Naive thymus-derived CD8-positive, alpha-beta T cell (primary cell): ENCODE results near the gene LRRC8C. TPM values are rescaled to one million over a fixed set of nuclear protein-coding genes. Genes with fewer than 3 reads are reported as not detected.
"Not testable (repeated sequence)": the region's sequence is repeated elsewhere in the genome, so short reads cannot be mapped to it uniquely, and the experiment has no call there.

ENCODE experiments used
- ATAC-seq, 2 donors: fragments of 150-1000 bp; cut with Tn5 transposase in 1 of 2; sonication (Bioruptor Pico), chemical (Tn5 transposase) in 1 of 2; 1 replicate in 1 of 2; 2 replicates in 1 of 2; pipeline ENCODE4 v1.10.0; 2021; ENCODE audit warnings: mild to moderate bottlenecking in 2 of 2, moderate library complexity in 2 of 2
- POLR2A ChIA-PET: fragments of 350-600 bp; sonication (Branson Sonifier 250); formaldehyde crosslinking; loops from one replicate; lab custom pipeline; 2021; ENCODE audit warnings: antibody characterized with exemption; lab: Charles Lee
- DNase-seq, 10 donors: peaks; one replicate each; pipeline versions ENCODE4 v3.0.0 to v3.0.0-alpha.2; 2020 to 2022
- H3K27ac Mint-ChIP-seq, 10 donors: one replicate each; pipeline ENCODE4 v1.8.0; 2020 to 2022; ENCODE audit warnings: mild to moderate bottlenecking in 10 of 10, mixed read lengths in 10 of 10, moderate library complexity in 4 of 10, inconsistent platforms in 1 of 10
- H3K27me3 Mint-ChIP-seq, 5 donors: one replicate each; pipeline ENCODE4 v1.8.0; 2021 to 2022; ENCODE audit warnings: mixed read lengths in 5 of 5
- H3K36me3 Mint-ChIP-seq, 3 donors: one replicate each; pipeline ENCODE4 v1.8.0; 2020 to 2022; ENCODE audit warnings: mixed read lengths in 3 of 3, mild to moderate bottlenecking in 2 of 3, inconsistent platforms in 1 of 3
- H3K4me1 Mint-ChIP-seq, 4 donors: one replicate each; pipeline ENCODE4 v1.8.0; 2021 to 2022; ENCODE audit warnings: mixed read lengths in 4 of 4
- H3K4me3 Mint-ChIP-seq, 10 donors: one replicate each; pipeline ENCODE4 v1.8.0; 2020 to 2022; ENCODE audit warnings: mild to moderate bottlenecking in 10 of 10, mixed read lengths in 10 of 10, moderate library complexity in 6 of 10, inconsistent platforms in 1 of 10
- H3K9me3 Mint-ChIP-seq, 9 donors: one replicate each; pipeline ENCODE4 v1.8.0; 2020 to 2022; ENCODE audit warnings: mixed read lengths in 9 of 9, mild to moderate bottlenecking in 3 of 9, inconsistent platforms in 1 of 9, moderate library complexity in 1 of 9
- polyA plus RNA-seq, 3 donors: library from polyadenylated mRNA; unstranded; fragments of 300-500 nt; fragmentation: Illumina TruSeq; gene quantifications; one replicate each; pipeline ENCODE4 v1.2.3, GENCODE V29; 2021
- total RNA-seq, 8 experiments: library from RNA in 2 of 8; stranded (reverse) in 2 of 8; gene quantifications; one replicate each; pipeline ENCODE4 v1.2.3 and lab custom pipeline; 2021 to 2026

The LRRC8C gene
- total and polyA plus RNA-seq, 5 experiments from 2014 or later = 10.0 to 53.3 (median 19.2) TPM

- Mint-ChIP-seq H3K27ac (peak overlapping the region; percentile 35 to 94 (median 78)), H3K4me3 (peak overlapping the region in 9 of 10 donors; percentile 1 to 46 (median 34)), H3K9me3 (no peaks in the 10 kb centered on the region), H3K4me1 (peaks cover 34 to 82% (median 75%) of the 10 kb centered on the region in 4 donors), H3K36me3 (peaks cover 13 to 51% (median 21%) of the 10 kb centered on the region in 3 donors), H3K27me3 (no peaks in the 10 kb centered on the region)
- ATAC-seq (peak in 1 of 2 donors; percentile 9), DNase-seq (no peak)
- POLR2A ChIA-PET = interaction anchor here (0.7 to 1.6 kb wide), 3 partner anchors 34 to 82 kb away, joined by 3 read pairs; no protein-coding TSS in a partner anchor
Measured at GRCh38 chr1:89692601-89693521, 59.9 kb downstream of the LRRC8C start.

DNA sequence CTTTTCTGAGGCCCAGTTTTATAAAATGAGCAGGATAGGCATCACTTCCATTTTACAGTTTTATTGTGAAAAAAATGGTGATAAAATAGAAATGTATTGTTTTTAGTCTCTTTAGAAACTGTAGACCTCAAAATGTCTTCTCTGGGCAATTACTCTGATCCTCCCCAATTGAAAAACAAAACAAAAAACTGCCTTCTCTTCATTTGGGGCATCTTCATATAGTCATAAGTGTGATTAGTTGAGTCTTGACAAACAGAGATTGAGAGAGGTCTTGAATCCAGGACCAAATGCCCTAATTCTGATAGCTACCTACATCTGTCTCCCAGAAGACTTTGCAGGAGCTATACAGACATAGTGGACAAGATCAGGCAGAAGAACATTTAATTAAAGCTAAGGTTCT is 62.9 kb downstream of the LRRC8C start:
- no peak for ATAC-seq
- Mint-ChIP-seq H3K27me3 (no peaks in the 10 kb centered on the region), H3K27ac (peak overlapping the region; percentile 47 to 95 (median 81)), H3K9me3 (peaks cover 0 to 5% (median 0%) of the 10 kb centered on the region in 9 donors), H3K4me1 (peaks cover 39 to 97% (median 83%) of the 10 kb centered on the region in 4 donors), H3K4me3 (peak overlapping the region in 7 of 10 donors; percentile 1 to 72 (median 30)), H3K36me3 (peaks cover 9 to 31% (median 16%) of the 10 kb centered on the region in 3 donors)
- no peak for DNase-seq
- POLR2A ChIA-PET = interaction anchor here (0.8 to 4.4 kb wide), 5 partner anchors 10 to 63 kb away, joined by 3 to 16 read pairs (median 4); partner anchors contain the start of gene LRRC8C

GRCh38 chr1:89697383-89697782 is 64.5 kb downstream of the LRRC8C start:
- no peaks in the 10 kb centered on the region for H3K27me3 Mint-ChIP-seq
- POLR2A ChIA-PET = interaction anchor here (1.2 to 4.4 kb wide), 3 partner anchors 61 to 87 kb away, joined by 4 to 16 read pairs (median 15); partner anchors contain the start of gene LRRC8C
- DNase-seq (no peak), ATAC-seq (no peak)
- peaks cover 40 to 95% (median 89%) of the 10 kb centered on the region in 4 donors for H3K4me1 Mint-ChIP-seq
- H3K36me3 Mint-ChIP-seq = peaks cover 9 to 36% (median 21%) of the 10 kb centered on the region in 3 donors
- peak overlapping the region; percentile 72 to 98 (median 94) for H3K27ac Mint-ChIP-seq
- peaks cover 0 to 5% (median 0%) of the 10 kb centered on the region in 9 donors for H3K9me3 Mint-ChIP-seq
- peak overlapping the region in 5 of 10 donors; percentile 1 to 83 (median 46) for H3K4me3 Mint-ChIP-seq

DNA sequence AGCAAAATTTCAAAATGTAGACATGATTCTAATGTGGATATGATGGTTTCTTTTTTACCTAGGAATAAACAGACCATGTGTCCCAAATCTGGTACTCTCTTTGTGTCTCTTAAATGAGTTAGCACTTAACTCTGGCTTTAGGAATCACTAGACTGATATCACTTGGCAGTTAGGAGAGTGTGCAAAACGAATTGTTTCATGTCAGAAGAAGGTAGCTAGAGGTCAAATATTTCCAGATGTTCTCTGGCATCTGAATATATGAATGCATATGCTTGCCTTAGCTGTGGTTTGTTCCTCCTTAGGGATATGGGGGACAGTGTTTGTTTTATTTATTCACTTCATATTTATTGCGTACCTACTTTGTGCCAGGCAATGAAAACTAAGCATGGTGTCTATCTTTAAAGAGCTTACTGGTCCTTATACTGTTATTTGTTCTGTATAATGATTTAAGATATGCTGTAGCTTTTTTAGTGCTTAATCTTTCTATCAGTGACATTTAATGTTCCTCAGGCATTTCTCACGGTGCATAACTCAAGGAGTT is 65.2 kb downstream of the LRRC8C start:
- ATAC-seq (no peak), DNase-seq (no peak)
- Mint-ChIP-seq H3K27me3 (no peaks in the 10 kb centered on the region), H3K4me3 (peak overlapping the region in 9 of 10 donors; percentile 1 to 86 (median 58)), H3K27ac (peak overlapping the region; percentile 72 to 98 (median 94)), H3K9me3 (peaks cover 0 to 5% (median 0%) of the 10 kb centered on the region in 9 donors), H3K4me1 (peaks cover 39 to 94% (median 87%) of the 10 kb centered on the region in 4 donors), H3K36me3 (peaks cover 12 to 36% (median 25%) of the 10 kb centered on the region in 3 donors)
- POLR2A ChIA-PET = interaction anchor here (0.5 to 4.4 kb wide), 6 partner anchors 38 to 700 kb away, joined by 3 to 16 read pairs (median 6); partner anchors contain the start of gene LRRC8C

DNA sequence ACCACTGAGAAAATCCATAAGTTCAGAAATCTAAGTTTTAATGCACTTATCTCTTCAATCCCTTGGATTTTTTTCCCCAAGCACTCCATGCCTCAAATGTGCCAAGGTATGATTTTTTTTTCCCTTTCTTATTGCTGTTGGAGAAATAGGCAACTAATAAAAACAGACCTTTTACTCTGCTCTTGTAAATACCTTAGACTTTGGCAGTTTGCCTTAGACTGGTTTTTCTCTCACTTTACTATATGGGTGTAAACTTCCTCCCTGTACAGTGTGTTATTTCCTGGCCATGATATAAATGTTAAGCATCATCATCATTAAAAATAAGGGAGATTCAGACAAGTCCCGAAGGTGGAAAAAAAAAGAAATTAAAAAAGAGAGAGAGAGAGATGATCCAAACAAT is 65.7 kb downstream of the LRRC8C start:
- Mint-ChIP-seq H3K27ac (peak overlapping the region; percentile 72 to 98 (median 94)), H3K4me3 (peak overlapping the region in 9 of 10 donors; percentile 62 to 87 (median 80)), H3K9me3 (peaks cover 0 to 5% (median 0%) of the 10 kb centered on the region in 9 donors), H3K36me3 (peaks cover 12 to 36% (median 25%) of the 10 kb centered on the region in 3 donors), H3K4me1 (peaks cover 40 to 92% (median 87%) of the 10 kb centered on the region in 4 donors), H3K27me3 (no peaks in the 10 kb centered on the region)
- DNase-seq (no peak), ATAC-seq (peak in 1 of 2 donors; percentile 34)
- POLR2A ChIA-PET = interaction anchor here (1.0 to 2.2 kb wide), 7 partner anchors 11 to 89 kb away, joined by 3 to 15 read pairs (median 5); partner anchors contain the start of gene LRRC8C

DNA sequence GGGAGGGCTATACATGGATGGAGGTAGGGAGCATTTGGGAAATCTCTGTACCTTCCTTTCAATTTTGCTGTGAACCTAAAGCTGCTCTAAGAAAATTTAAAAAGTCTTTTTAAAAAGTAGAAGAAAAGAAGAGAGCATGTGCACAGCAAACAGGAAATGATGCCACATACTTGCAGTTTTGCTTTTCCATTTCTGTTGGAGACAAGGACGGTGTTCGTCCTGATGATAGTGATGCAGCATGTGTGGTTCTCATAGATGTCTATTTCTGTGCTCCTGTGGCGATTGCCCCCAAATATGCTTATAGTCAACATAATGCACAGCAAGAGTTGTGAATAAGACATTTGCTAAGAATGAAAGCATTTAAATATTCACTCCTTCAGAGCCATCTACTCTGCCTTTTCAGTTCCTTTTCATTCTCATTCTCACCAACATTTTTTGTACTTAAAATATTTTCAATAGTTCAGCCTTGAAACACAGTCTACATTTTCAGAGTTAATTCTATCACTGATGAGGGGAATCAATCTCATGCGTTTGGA is 66.6 kb downstream of the LRRC8C start:
- Mint-ChIP-seq H3K4me3 (peak overlapping the region in 9 of 10 donors; percentile 62 to 87 (median 80)), H3K9me3 (peaks cover 0 to 5% (median 0%) of the 10 kb centered on the region in 9 donors), H3K4me1 (peaks cover 38 to 91% (median 86%) of the 10 kb centered on the region in 4 donors), H3K27ac (peak overlapping the region; percentile 72 to 98 (median 92)), H3K36me3 (peaks cover 17 to 42% (median 31%) of the 10 kb centered on the region in 3 donors), H3K27me3 (no peaks in the 10 kb centered on the region)
- POLR2A ChIA-PET = interaction anchor here (1.0 to 2.2 kb wide), 6 partner anchors 10 to 90 kb away, joined by 3 to 15 read pairs (median 6); partner anchors contain the start of gene LRRC8C
- peak in 1 of 2 donors; percentile 32 for ATAC-seq
- DNase-seq = no peak

DNA sequence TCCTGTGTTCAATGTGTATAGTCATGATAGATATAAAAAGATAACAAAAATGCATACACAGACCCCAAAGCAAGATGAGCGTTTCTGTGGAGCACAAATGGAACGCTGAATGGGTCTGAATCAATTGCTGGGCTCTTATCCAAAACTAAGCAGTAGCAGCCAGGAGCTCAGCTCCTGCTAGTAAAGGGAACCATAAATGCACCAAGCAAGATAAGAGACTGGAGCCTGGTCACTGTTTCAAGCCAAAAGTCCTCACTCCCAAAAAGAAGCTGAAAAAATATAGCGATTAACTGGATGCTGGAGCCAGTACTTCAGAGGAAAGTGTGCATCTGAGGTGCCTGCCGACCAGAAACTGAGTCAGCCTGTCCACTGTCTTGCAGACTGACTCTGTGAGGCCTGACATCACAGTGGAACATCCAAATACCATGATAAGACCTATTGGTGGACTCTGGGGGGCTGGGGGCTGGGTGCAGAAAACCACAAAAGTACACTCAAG is 68.9 kb downstream of the LRRC8C start:
- Mint-ChIP-seq H3K27ac (peak overlapping the region; percentile 44 to 89 (median 78)), H3K27me3 (no peaks in the 10 kb centered on the region), H3K36me3 (peaks cover 17 to 42% (median 33%) of the 10 kb centered on the region in 3 donors), H3K4me1 (peaks cover 33 to 82% (median 76%) of the 10 kb centered on the region in 4 donors), H3K9me3 (peaks cover 0 to 5% (median 0%) of the 10 kb centered on the region in 9 donors), H3K4me3 (peak overlapping the region in 5 of 10 donors; percentile 8 to 57 (median 31))
- DNase-seq (peak in 2 of 10 donors; percentile 6 to 7), ATAC-seq (peak in 1 of 2 donors; percentile 39)
- POLR2A ChIA-PET = interaction anchor here (2.2 kb wide), 1 partner anchor 56 kb away, joined by 6 read pairs; no protein-coding TSS in a partner anchor

DNA sequence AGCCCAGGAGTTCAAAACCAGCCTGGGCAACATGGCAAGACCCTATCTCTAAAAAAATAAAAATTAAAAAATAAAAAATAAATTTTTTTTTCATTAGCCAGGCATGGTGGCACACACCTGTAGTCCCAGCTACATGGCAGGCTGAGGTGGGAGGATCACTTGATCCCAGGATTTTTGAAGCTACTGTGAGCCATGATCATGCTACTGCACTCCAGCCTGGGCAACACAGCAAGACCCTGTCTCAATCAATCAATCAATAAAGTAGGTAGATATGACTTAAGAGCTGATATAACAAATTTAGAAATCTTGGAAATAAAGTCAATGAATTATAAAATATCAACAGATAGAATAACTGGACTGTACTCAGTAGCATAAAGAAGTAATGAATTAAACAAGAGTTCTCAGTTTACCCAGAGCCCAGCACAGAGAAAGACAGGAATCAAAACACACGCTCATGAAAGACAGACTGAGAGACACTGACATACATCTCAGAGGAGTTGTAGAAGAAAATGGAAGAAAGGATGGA is 69.7 kb downstream of the LRRC8C start:
- peaks cover 33 to 82% (median 74%) of the 10 kb centered on the region in 4 donors for H3K4me1 Mint-ChIP-seq

DNA sequence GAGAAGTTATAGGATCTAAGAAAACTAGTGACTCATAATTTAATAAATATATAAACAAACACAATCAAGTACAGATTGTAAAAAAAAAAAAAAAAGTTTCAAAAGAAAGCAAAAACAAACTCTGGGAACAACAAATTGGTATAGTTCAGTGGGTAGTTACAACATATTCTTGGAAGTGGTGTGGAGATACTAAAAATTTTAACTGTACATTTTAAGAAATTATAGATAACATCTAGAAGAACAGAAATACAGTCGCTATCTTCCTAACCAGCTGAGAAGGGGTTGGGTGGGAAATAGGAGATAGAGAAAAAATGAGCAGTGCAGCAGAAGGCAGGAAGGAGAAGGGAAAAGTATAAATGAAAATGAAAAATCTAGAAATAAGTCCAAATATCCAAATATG is 70.5 kb downstream of the LRRC8C start:
- Mint-ChIP-seq H3K27ac (peak overlapping the region in 6 of 10 donors; percentile 23 to 65 (median 34)), H3K9me3 (peaks cover 0 to 5% (median 0%) of the 10 kb centered on the region in 9 donors), H3K4me3 (no peak overlapping the region), H3K27me3 (no peaks in the 10 kb centered on the region), H3K4me1 (peaks cover 37 to 82% (median 71%) of the 10 kb centered on the region in 4 donors), H3K36me3 (peaks cover 17 to 42% (median 31%) of the 10 kb centered on the region in 3 donors)
- no peak for DNase-seq
- POLR2A ChIA-PET = interaction anchor here (1.4 to 1.5 kb wide), 2 partner anchors 9 to 59 kb away, joined by 3 to 11 read pairs; no protein-coding TSS in a partner anchor
- no peak for ATAC-seq

More for the DNA sequence above, 69.7 kb downstream of the LRRC8C start:
- Mint-ChIP-seq H3K4me3 (no peak overlapping the region), H3K27me3 (no peaks in the 10 kb centered on the region), H3K9me3 (peaks cover 0 to 5% (median 0%) of the 10 kb centered on the region in 9 donors), H3K27ac (peak overlapping the region in 5 of 10 donors; percentile 23 to 91 (median 81)), H3K36me3 (peaks cover 17 to 41% (median 30%) of the 10 kb centered on the region in 3 donors)
- ATAC-seq (no peak), DNase-seq (no peak)
- POLR2A ChIA-PET = interaction anchor here (1.4 to 2.2 kb wide), 3 partner anchors 8 to 60 kb away, joined by 3 to 11 read pairs (median 6); no protein-coding TSS in a partner anchor

DNA sequence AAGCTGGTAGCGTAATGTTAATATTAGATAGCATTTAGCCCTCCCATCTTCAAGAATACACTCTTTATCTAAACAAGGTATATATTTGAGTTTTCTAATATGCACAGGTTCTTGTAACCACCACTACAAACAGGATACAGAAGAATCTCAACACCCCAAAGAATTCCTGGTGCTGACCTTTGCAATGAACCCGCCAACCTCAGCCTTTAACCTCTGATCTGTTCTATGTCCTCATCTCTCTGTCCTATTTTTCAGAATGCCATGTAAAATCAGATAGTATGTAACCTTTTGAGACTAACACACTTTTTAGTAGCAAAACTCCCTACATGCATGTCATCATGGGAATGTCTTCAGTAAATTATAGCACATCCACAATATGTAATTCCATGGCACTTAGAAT is 71.1 kb downstream of the LRRC8C start:
- Mint-ChIP-seq H3K27me3 (no peaks in the 10 kb centered on the region), H3K4me1 (peaks cover 38 to 81% (median 69%) of the 10 kb centered on the region in 4 donors), H3K27ac (peak overlapping the region in 6 of 10 donors; percentile 0 to 81 (median 48)), H3K4me3 (no peak overlapping the region), H3K36me3 (peaks cover 17 to 47% (median 35%) of the 10 kb centered on the region in 3 donors), H3K9me3 (peaks cover 0 to 3% (median 0%) of the 10 kb centered on the region in 9 donors)
- ATAC-seq = no peak
- POLR2A ChIA-PET = interaction anchor here (1.4 to 1.5 kb wide), 2 partner anchors 10 to 59 kb away, joined by 3 to 11 read pairs; no protein-coding TSS in a partner anchor
- no peak for DNase-seq

DNA sequence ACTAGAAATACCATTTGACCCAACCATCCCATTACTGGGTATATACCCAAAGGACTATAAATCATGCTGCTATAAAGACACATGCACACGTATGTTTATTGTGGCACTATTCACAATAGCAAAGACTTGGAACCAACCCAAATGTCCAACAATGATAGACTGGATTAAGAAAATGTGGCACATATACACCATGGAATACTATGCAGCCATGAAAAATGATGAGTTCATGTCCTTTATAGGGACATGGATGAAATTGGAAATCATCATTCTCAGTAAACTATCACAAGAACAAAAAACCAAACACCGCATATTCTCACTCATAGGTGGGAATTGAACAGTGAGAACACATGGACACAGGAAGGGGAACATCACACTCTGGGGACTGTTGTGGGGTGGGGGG is 72.0 kb downstream of the LRRC8C start:
- Mint-ChIP-seq H3K4me1 (peaks cover 34 to 73% (median 63%) of the 10 kb centered on the region in 4 donors), H3K36me3 (peaks cover 17 to 54% (median 32%) of the 10 kb centered on the region in 3 donors)
- H3K9me3 Mint-ChIP-seq, DNase-seq, POLR2A ChIA-PET, ATAC-seq, H3K27ac Mint-ChIP-seq, H3K27me3 Mint-ChIP-seq, H3K4me3 Mint-ChIP-seq: not testable (repeated sequence)
